Parathyroid adenoma (tissue), 2 donors: ENCODE measurements around the gene DOK6.

Source experiments
- H2AFZ ChIP-seq: fragments of 300-600 bp; sonication (generic); one replicate; pipeline ENCODE4 v1.7.0; 2017; ENCODE audit warnings: antibody characterized with exemption, mild to moderate bottlenecking
- H3K27ac ChIP-seq: fragments of 300-600 bp; sonication (generic); one replicate; pipeline ENCODE4 v1.7.0; 2017
- H3K27me3 ChIP-seq: fragments of 300-600 bp; sonication (generic); one replicate; pipeline ENCODE4 v1.7.0; 2017; ENCODE audit warnings: low read length; ENCODE audit not compliant: control insufficient read depth, insufficient read depth
- H3K36me3 ChIP-seq: fragments of 300-600 bp; sonication (generic); one replicate; pipeline ENCODE4 v1.7.0; 2017; ENCODE audit warnings: low read length; ENCODE audit not compliant: control insufficient read depth, insufficient read depth
- H3K4me1 ChIP-seq: fragments of 300-600 bp; sonication (generic); one replicate; pipeline ENCODE4 v1.7.0; 2017; ENCODE audit warnings: control low read depth
- H3K4me2 ChIP-seq: fragments of 300-600 bp; sonication (generic); one replicate; pipeline ENCODE4 v1.7.0; 2017; ENCODE audit warnings: low read length
- H3K4me3 ChIP-seq: fragments of 300-600 bp; sonication (generic); one replicate; pipeline ENCODE4 v1.7.0; 2017; ENCODE audit warnings: low read depth, low read length
- H3K79me2 ChIP-seq: fragments of 300-600 bp; sonication (generic); one replicate; pipeline ENCODE4 v1.7.0; 2017; ENCODE audit warnings: control low read depth
- H3K9ac ChIP-seq: fragments of 300-600 bp; sonication (generic); one replicate; pipeline ENCODE4 v1.7.0; 2017; ENCODE audit warnings: mild to moderate bottlenecking
- H3K9me3 ChIP-seq: fragments of 300-600 bp; sonication (generic); one replicate; pipeline ENCODE4 v1.7.0; 2017; ENCODE audit warnings: low read length; ENCODE audit not compliant: control insufficient read depth
- CTCF ChIP-seq: fragments of 300-600 bp; sonication (generic); IDR thresholded peaks from one replicate; pipeline ENCODE4 v1.7.0; 2017; ENCODE audit warnings: antibody characterized with exemption, mild to moderate bottlenecking
- donor health status: primary hyperparathyroidism.

DOK6 gene

GRCh38 chr18:69364930-69365329, 35.8 kb upstream of the DOK6 start:
- no peaks in the 10 kb centered on the region for H3K79me2 ChIP-seq
- no peaks in the 10 kb centered on the region for H3K4me1 ChIP-seq
- no peaks in the 10 kb centered on the region for H3K27me3 ChIP-seq
- no peak overlapping the region for H3K9ac ChIP-seq
- no peaks in the 10 kb centered on the region for H3K9me3 ChIP-seq
- H3K36me3 ChIP-seq = no peaks in the 10 kb centered on the region
- no peak overlapping the region for H3K4me2 ChIP-seq
- no peak overlapping the region for H3K4me3 ChIP-seq
- no peak overlapping the region for H2AFZ ChIP-seq
- H3K27ac ChIP-seq = no peak overlapping the region
- no peak for TF ChIP-seq CTCF

GRCh38 chr18:69365658-69366057, 35.0 kb upstream of the DOK6 start:
- Histone ChIP-seq H3K4me1 (no peaks in the 10 kb centered on the region), H3K27ac (no peak overlapping the region), H3K27me3 (no peaks in the 10 kb centered on the region), H3K36me3 (no peaks in the 10 kb centered on the region), H3K9me3 (no peaks in the 10 kb centered on the region), H2AFZ (no peak overlapping the region), H3K4me2 (no peak overlapping the region), H3K4me3 (no peak overlapping the region), H3K9ac (no peak overlapping the region), H3K79me2 (no peaks in the 10 kb centered on the region)
- TF ChIP-seq CTCF = no peak

- no peak for TF ChIP-seq CTCF
- H2AFZ ChIP-seq = no peak overlapping the region
These were observed 33.6 kb upstream of the DOK6 start for GRCh38 chr18:69367104-69367503.

GRCh38 chr18:69371729-69372128, 29.0 kb upstream of the DOK6 start:
- TF ChIP-seq CTCF = no peak
- no peak overlapping the region for H3K4me3 ChIP-seq
- H3K4me2 ChIP-seq = no peak overlapping the region
- no peak overlapping the region for H3K27ac ChIP-seq
- no peaks in the 10 kb centered on the region for H3K9me3 ChIP-seq
- H3K79me2 ChIP-seq = no peaks in the 10 kb centered on the region
- H3K4me1 ChIP-seq = no peaks in the 10 kb centered on the region
- H3K36me3 ChIP-seq = no peaks in the 10 kb centered on the region
- no peaks in the 10 kb centered on the region for H3K27me3 ChIP-seq
- H3K9ac ChIP-seq = no peak overlapping the region
- no peak overlapping the region for H2AFZ ChIP-seq

More at GRCh38 chr18:69367104-69367503, 33.6 kb upstream of the DOK6 start:
- Histone ChIP-seq H3K27me3 (no peaks in the 10 kb centered on the region), H3K9ac (no peak overlapping the region), H3K27ac (no peak overlapping the region), H3K4me2 (no peak overlapping the region), H3K4me1 (no peaks in the 10 kb centered on the region), H3K79me2 (no peaks in the 10 kb centered on the region), H3K4me3 (no peak overlapping the region), H3K9me3 (no peaks in the 10 kb centered on the region), H3K36me3 (no peaks in the 10 kb centered on the region)

GRCh38 chr18:69380324-69380723, 20.4 kb upstream of the DOK6 start:
- Histone ChIP-seq H3K9me3 (no peaks in the 10 kb centered on the region), H3K36me3 (no peaks in the 10 kb centered on the region), H3K27ac (no peak overlapping the region), H3K9ac (no peak overlapping the region), H3K4me2 (no peak overlapping the region), H3K79me2 (no peaks in the 10 kb centered on the region), H2AFZ (no peak overlapping the region), H3K27me3 (no peaks in the 10 kb centered on the region), H3K4me3 (no peak overlapping the region), H3K4me1 (no peaks in the 10 kb centered on the region)
- no peak for TF ChIP-seq CTCF
